ENCODE results near the gene RNF6.

- TF ChIP-seq CTCF (IDR thresholded peaks at IDR 0.05): no peak
- TF ChIP-seq EZH2 (IDR thresholded peaks at IDR 0.05; ENCODE audit: borderline replicate concordance, insufficient read depth, low read depth, low read length, poor library complexity, severe bottlenecking): no peak
Measured at GRCh38 chr13:26183416-26183815, 38.7 kb downstream of the RNF6 start.

Data from B cell (primary cell).